Stimulated activated memory B cell treated with anti-CD40 and anti-IgM and Interleukin-4, amounts not matched to agents 10 μg/mL and 1 μg/mL and 100 μg/mL, for 72 hours (primary cell): ENCODE results near the gene PDSS2.
"Not testable (repeated sequence)": the region's sequence is repeated elsewhere in the genome, so short reads cannot be mapped to it uniquely, and the experiment has no call there.

Source experiments
- ATAC-seq: fragments of 150-1000 bp; cut with Tn5 transposase; 2 replicates; pipeline ENCODE4 v1.10.0; 2021
- H3K27ac Mint-ChIP-seq: one replicate; pipeline ENCODE4 v1.8.0; 2022; ENCODE audit warnings: mild to moderate bottlenecking, mixed read lengths
- H3K27me3 Mint-ChIP-seq: one replicate; pipeline ENCODE4 v1.8.0; 2022; ENCODE audit warnings: mixed read lengths
- H3K36me3 Mint-ChIP-seq: one replicate; pipeline ENCODE4 v1.8.0; 2022; ENCODE audit warnings: mixed read lengths
- H3K4me1 Mint-ChIP-seq: one replicate; pipeline ENCODE4 v1.8.0; 2022; ENCODE audit warnings: mixed read lengths
- H3K4me3 Mint-ChIP-seq: one replicate; pipeline ENCODE4 v1.8.0; 2022; ENCODE audit warnings: mild to moderate bottlenecking, moderate library complexity, mixed read lengths
- H3K9me3 Mint-ChIP-seq: one replicate; pipeline ENCODE4 v1.8.0; 2022; ENCODE audit warnings: mixed read lengths

Gene PDSS2

DNA sequence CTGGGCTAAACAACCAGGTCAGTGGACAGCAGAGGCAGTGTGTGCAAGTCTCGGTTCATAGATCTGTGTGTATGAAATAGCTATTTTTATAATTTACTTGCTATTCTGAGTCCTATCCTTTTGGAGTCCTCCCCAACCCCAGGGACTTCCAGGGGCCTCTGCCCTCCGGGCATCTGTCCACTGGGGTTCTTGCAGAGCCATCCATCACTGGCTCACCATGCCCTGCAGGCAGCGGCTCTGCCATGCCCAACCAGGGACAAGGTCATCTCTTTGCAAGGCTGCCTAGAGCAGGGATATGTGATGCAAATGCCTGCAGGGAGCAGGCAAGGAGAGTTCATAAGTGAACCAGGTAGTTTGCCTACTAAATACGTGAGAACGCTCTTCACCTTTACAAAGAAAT is 333.6 kb downstream of the PDSS2 start:
- Mint-ChIP-seq H3K9me3 (no peaks in the 10 kb centered on the region), H3K36me3 (no peaks in the 10 kb centered on the region), H3K27me3 (no peaks in the 10 kb centered on the region), H3K4me1 (peaks cover 21% of the 10 kb centered on the region), H3K4me3 (no peak overlapping the region), H3K27ac (no peak overlapping the region)
- no peak for ATAC-seq

DNA sequence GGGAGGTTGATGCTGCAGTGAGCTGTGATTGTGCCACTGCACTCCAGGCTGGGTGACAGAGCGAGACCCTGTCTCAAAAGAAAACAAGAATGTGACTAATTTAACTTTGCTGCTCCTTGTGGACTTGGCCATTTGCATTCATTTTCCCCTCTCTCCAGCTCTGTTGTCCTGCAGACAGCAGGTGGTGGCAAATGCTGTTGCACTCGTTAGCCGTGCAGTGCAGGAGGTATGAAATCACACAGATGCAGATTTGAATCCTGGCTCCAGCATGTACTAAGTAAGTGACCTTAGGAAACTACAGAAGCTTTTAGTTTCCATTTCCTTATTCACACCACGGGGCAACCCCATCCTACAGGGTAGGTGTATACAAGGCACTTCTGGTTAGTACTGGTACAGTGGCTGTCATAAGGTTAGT is 334.4 kb downstream of the PDSS2 start:
- Mint-ChIP-seq H3K4me1 (peaks cover 21% of the 10 kb centered on the region), H3K9me3 (no peaks in the 10 kb centered on the region), H3K36me3 (no peaks in the 10 kb centered on the region), H3K27ac (no peak overlapping the region), H3K27me3 (no peaks in the 10 kb centered on the region), H3K4me3 (no peak overlapping the region)
- ATAC-seq, result peak; percentile 78

- no peak for ATAC-seq
- H3K36me3 Mint-ChIP-seq, result no peaks in the 10 kb centered on the region
- H3K4me1 Mint-ChIP-seq, result peaks cover 13% of the 10 kb centered on the region
- no peak overlapping the region for H3K27ac Mint-ChIP-seq
- no peak overlapping the region for H3K4me3 Mint-ChIP-seq
- no peaks in the 10 kb centered on the region for H3K9me3 Mint-ChIP-seq
- no peaks in the 10 kb centered on the region for H3K27me3 Mint-ChIP-seq
Measured at GRCh38 chr6:107123501-107123900, 335.9 kb downstream of the PDSS2 start.

GRCh38 chr6:107122748-107123147 is 336.6 kb downstream of the PDSS2 start:
- Mint-ChIP-seq H3K4me3 (no peak overlapping the region), H3K4me1 (peaks cover 13% of the 10 kb centered on the region), H3K9me3 (no peaks in the 10 kb centered on the region), H3K36me3 (no peaks in the 10 kb centered on the region), H3K27me3 (no peaks in the 10 kb centered on the region), H3K27ac (no peak overlapping the region)
- ATAC-seq, result peak; percentile 57

- H3K4me3 Mint-ChIP-seq, result no peak overlapping the region
- H3K4me1 Mint-ChIP-seq, result peaks cover 14% of the 10 kb centered on the region
- H3K27ac Mint-ChIP-seq, result no peak overlapping the region
- ATAC-seq, result no peak
- H3K9me3 Mint-ChIP-seq, result no peaks in the 10 kb centered on the region
- no peaks in the 10 kb centered on the region for H3K36me3 Mint-ChIP-seq
- peaks cover under 1% of the 10 kb centered on the region for H3K27me3 Mint-ChIP-seq
Measured at GRCh38 chr6:107121964-107122495, 337.3 kb downstream of the PDSS2 start.

DNA sequence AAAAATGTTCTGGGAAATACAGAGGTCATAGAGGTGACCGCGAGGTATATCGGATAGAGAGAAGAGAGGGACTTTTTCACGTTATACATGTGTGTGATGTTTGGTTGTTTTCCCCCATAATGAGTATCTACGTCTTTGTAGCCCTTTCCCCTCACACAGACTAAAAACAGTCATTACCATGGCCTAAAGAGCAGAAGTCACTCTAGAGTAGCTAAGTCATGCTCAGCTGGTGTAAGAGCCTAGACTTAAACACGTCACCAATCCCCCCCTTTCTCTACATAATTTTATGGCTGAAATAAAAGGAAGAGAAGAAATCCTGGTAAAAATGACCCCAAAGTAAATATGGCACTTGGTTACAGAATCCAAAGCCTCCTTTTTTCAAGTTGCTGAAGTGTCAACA is 338.1 kb downstream of the PDSS2 start:
- peaks cover 22% of the 10 kb centered on the region for H3K4me1 Mint-ChIP-seq
- H3K4me3 Mint-ChIP-seq, result no peak overlapping the region
- no peaks in the 10 kb centered on the region for H3K36me3 Mint-ChIP-seq
- no peaks in the 10 kb centered on the region for H3K9me3 Mint-ChIP-seq
- peaks cover 6% of the 10 kb centered on the region for H3K27me3 Mint-ChIP-seq
- ATAC-seq, result no peak
- no peak overlapping the region for H3K27ac Mint-ChIP-seq

GRCh38 chr6:107120404-107120803 is 339.0 kb downstream of the PDSS2 start:
- Mint-ChIP-seq H3K27ac (no peak overlapping the region), H3K4me3 (no peak overlapping the region), H3K4me1 (peaks cover 23% of the 10 kb centered on the region), H3K27me3 (peaks cover 6% of the 10 kb centered on the region), H3K36me3 (no peaks in the 10 kb centered on the region), H3K9me3 (no peaks in the 10 kb centered on the region)
- no peak for ATAC-seq

DNA sequence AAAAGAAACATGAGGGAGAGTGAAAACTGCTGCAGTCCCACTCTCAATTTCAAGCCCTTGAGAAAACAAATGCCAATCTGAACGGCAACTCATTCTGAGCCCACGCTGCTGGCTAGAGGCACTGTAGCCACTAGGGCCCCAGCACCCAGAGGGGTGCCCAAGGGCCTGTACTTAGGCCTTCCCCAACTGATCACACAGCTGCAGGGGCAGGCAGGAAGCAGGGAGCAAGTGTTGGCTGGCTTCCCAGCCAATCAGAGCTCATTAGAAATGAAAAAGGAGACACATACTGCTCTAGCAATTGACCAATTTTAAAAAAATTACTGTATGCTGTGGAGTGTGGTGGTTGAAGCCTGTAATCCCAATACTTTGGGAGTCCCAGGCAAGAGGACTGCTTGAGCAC is 340.4 kb downstream of the PDSS2 start:
- Mint-ChIP-seq H3K4me3 (no peak overlapping the region), H3K36me3 (no peaks in the 10 kb centered on the region), H3K27ac (no peak overlapping the region), H3K9me3 (no peaks in the 10 kb centered on the region), H3K27me3 (peaks cover 6% of the 10 kb centered on the region), H3K4me1 (peaks cover 14% of the 10 kb centered on the region)
- no peak for ATAC-seq

DNA sequence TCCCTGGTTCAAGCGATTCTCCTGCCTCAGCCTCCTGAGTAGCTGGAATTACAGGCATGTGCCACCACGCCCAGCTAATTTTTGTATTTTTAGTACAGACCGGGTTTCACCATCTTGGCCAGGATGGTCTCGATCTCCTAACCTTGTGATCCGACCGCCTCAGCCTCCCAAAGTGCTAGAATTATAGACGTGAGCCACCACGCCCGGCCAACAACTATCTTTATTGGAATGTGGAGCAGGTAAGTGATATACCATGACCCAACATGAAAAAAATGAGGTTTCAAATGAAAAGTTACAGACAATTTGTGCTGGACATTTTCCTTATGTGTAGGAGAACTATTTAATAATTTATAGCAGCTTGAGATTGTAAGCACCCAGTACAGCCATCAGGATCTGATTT is 340.8 kb downstream of the PDSS2 start:
- H3K4me3 Mint-ChIP-seq, ATAC-seq, H3K27me3 Mint-ChIP-seq, H3K36me3 Mint-ChIP-seq, H3K27ac Mint-ChIP-seq, H3K9me3 Mint-ChIP-seq: not testable (repeated sequence)
- H3K4me1 Mint-ChIP-seq, result peaks cover 18% of the 10 kb centered on the region

DNA sequence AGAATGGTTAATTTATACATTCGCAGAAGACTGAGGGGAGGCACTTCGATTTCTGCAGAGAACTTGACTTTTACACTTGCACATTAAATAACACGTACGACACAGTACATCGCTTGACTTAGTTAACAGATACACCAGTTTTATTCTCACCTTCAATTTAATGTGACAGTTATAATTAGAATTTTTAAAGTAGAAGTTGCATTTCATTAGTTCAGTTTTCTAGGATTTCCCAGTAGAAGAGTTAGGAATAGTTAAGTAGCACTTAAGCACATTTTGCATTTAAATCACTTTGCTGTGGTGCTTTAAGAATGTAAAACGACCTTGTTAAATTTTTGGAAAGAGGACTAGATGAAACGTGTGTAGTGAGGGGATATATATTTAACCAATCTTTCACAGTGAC is 342.4 kb downstream of the PDSS2 start:
- Mint-ChIP-seq H3K9me3 (no peaks in the 10 kb centered on the region), H3K36me3 (no peaks in the 10 kb centered on the region), H3K4me1 (peaks cover 20% of the 10 kb centered on the region), H3K4me3 (peak overlapping the region; percentile 74), H3K27ac (peak overlapping the region; percentile 64), H3K27me3 (peaks cover 6% of the 10 kb centered on the region)
- ATAC-seq, result no peak

DNA sequence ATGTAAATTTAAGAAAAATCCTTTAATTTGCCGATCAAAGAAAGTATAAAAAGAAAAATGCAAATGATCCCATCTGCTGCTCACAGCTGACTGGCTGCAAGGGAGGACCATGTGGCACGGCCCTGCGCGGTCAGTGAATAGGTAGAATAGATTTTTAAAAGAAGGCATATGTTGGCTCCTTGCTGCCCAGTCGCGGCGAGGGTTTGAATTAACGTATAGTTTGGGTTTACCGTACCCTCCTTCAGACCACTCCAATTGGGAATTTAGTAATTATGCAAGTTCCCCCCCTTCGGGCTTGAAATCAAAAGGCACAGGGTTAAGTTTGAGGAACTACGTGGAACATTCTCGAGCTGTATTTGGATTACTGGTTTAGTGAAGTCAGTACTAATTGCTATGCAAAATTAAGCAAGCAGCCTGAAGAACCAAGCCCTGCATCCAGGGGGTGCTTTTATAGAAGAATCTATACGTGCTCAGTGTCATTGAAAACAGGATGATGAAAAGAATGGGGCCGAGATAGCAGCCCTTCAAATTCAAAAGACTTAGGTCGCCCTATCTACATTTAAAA is 343.0 kb downstream of the PDSS2 start:
- ATAC-seq, result peak; percentile 61
- Mint-ChIP-seq H3K9me3 (no peaks in the 10 kb centered on the region), H3K27me3 (peaks cover 6% of the 10 kb centered on the region), H3K36me3 (no peaks in the 10 kb centered on the region), H3K4me1 (peaks cover 20% of the 10 kb centered on the region), H3K27ac (peak overlapping the region; percentile 64), H3K4me3 (peak overlapping the region; percentile 74)

- no peaks in the 10 kb centered on the region for H3K9me3 Mint-ChIP-seq
- ATAC-seq, result peak; percentile 13
- peak overlapping the region; percentile 64 for H3K27ac Mint-ChIP-seq
- H3K36me3 Mint-ChIP-seq, result no peaks in the 10 kb centered on the region
- peak overlapping the region; percentile 74 for H3K4me3 Mint-ChIP-seq
- H3K27me3 Mint-ChIP-seq, result peaks cover 6% of the 10 kb centered on the region
- H3K4me1 Mint-ChIP-seq, result peaks cover 20% of the 10 kb centered on the region
Measured at GRCh38 chr6:107115695-107116327, 343.6 kb downstream of the PDSS2 start.

DNA sequence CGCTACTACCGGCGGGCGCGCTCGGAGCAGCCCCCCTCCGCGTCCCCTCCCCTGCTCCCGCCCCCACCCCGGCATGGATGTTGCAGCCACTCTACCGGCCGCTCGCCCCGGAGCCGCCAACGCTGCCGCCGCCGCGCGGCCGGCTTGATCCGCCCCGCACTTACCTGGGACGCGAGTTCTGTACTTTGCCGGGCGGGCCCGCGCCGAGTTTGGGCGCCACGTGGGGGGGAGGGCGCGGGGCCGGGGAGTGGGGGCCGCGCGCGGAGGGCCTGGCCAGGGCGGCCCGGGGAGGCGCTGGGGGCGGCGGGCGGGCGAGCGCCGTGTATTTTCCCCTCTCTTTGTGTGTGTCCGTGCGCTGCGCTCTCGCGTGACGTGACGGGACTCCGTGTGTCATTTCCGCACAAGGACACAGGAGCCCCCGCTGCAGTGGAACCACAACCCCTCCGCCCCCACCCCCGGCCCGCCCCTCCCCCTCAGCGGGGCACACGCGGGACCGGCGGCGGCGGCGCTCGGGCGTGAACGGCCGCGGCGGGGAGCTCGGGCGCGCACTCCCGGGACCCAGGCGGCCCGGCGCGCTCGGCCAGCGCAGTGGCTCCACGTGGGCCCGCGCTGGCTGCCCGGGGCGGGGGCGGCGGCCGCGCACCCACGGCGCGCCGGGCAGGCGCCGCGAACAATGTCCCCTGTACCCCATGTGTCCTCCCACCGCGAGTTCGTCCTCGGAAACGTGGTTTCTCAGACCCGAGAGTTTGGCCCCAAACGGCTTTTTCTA is 344.3 kb downstream of the PDSS2 start, which contains the start of gene BEND3:
BEND3 (minus strand) TSS at position 590 of the 769 bp plus-strand sequence. CDS start 16,230 bp downstream, outside the sequence.
- peak within 1 kb of the TSS; percentile 77 for H3K4me3 Mint-ChIP-seq
- H3K27me3 Mint-ChIP-seq, result peaks cover 6% of the 10 kb centered on the region
- peak; percentile 32 for ATAC-seq
- H3K27ac Mint-ChIP-seq, result peak within 1 kb of the TSS; percentile 64
- H3K9me3 Mint-ChIP-seq, result no peaks in the 10 kb centered on the region
- H3K4me1 Mint-ChIP-seq, result peaks cover 20% of the 10 kb centered on the region
- no peaks in the 10 kb centered on the region for H3K36me3 Mint-ChIP-seq

DNA sequence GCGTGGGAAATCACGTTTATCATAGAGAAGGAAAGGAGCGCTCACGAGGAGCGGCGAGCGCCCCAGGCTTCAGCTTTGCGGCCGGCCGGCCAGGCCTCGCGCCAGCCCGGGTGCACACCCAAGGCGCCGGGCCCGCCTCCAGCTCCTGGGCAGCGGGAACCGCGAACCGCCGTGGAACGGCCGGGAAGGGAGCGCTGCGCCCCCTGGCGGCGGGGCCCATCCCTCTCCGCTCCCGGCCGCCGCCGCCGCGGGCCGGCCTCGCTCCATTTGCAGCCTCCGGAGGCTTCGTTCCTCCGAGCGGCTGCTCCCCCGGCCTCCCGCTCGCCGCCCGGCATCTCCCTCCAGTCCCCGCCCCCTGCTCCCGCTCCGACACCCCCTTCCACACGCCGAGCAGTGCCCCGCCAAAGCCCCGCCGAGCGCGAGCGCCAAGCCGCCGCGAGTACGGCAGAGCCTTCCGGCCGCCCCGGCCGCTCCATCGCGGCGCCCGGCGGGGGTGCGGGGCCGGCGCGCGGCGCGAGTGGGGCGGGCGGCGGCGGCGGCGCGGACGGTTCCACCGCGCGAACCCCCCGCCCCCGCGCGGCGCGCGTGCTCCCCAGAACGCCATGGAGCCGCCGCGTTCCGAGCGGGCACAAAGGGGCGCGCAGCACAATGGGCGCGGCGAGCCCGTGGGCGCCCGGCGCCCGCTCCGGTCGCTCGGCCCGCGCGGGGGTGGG is 345.0 kb downstream of the PDSS2 start:
- Mint-ChIP-seq H3K27ac (peak overlapping the region; percentile 19), H3K9me3 (no peaks in the 10 kb centered on the region), H3K4me3 (peak overlapping the region; percentile 74), H3K27me3 (peaks cover 6% of the 10 kb centered on the region), H3K36me3 (no peaks in the 10 kb centered on the region), H3K4me1 (peaks cover 20% of the 10 kb centered on the region)
- ATAC-seq, result peak; percentile 86

- Mint-ChIP-seq H3K27ac (no peak overlapping the region), H3K9me3 (no peaks in the 10 kb centered on the region), H3K36me3 (no peaks in the 10 kb centered on the region), H3K4me3 (no peak overlapping the region), H3K27me3 (no peaks in the 10 kb centered on the region), H3K4me1 (peaks cover 6% of the 10 kb centered on the region)
- no peak for ATAC-seq
Measured at GRCh38 chr6:107110200-107110599, 349.2 kb downstream of the PDSS2 start.
